Hepatic stellate cell (primary cell): ENCODE results near the gene FAM20C.

Experiments
- DNase-seq: peaks from one replicate; pipeline ENCODE4 v3.0.0; 2011; ENCODE audit warnings: low spot score

The FAM20C gene

GRCh38 chr7:191981-192649, at the start of gene FAM20C:
FAM20C (plus strand) TSS chr7:192571; CDS start chr7:193200, 629 bp downstream.
- DNase-seq = peak; percentile 89

- DNase-seq = no peak
Observed at GRCh38 chr7:143145-143751, 49.1 kb upstream of the FAM20C start.

- no peak for DNase-seq
Observed at GRCh38 chr7:143811-144453, 48.4 kb upstream of the FAM20C start.

- DNase-seq = no peak
Observed at GRCh38 chr7:144454-144826, 47.9 kb upstream of the FAM20C start.

- no peak for DNase-seq
Observed at GRCh38 chr7:145863-146262, 46.5 kb upstream of the FAM20C start.

- no peak for DNase-seq
Observed at GRCh38 chr7:148543-148931, 43.8 kb upstream of the FAM20C start.

GRCh38 chr7:148932-149790, 43.2 kb upstream of the FAM20C start:
- peak; percentile 99 for DNase-seq

- DNase-seq = no peak
Observed at GRCh38 chr7:149791-150636, 42.4 kb upstream of the FAM20C start.

- DNase-seq = no peak
Observed at GRCh38 chr7:150811-151221, 41.6 kb upstream of the FAM20C start.

- no peak for DNase-seq
Observed at GRCh38 chr7:151346-152050, 40.9 kb upstream of the FAM20C start.

GRCh38 chr7:152702-153391, 39.5 kb upstream of the FAM20C start:
- no peak for DNase-seq

GRCh38 chr7:153604-154003, 38.8 kb upstream of the FAM20C start:
- DNase-seq = no peak

- no peak for DNase-seq
Observed at GRCh38 chr7:154096-154799, 38.1 kb upstream of the FAM20C start.

- no peak for DNase-seq
Observed at GRCh38 chr7:155469-155900, 36.9 kb upstream of the FAM20C start.

- DNase-seq = no peak
Observed at GRCh38 chr7:156111-157007, 36.0 kb upstream of the FAM20C start.

GRCh38 chr7:157008-157310, 35.4 kb upstream of the FAM20C start:
- no peak for DNase-seq

- no peak for DNase-seq
Observed at GRCh38 chr7:157771-158625, 34.4 kb upstream of the FAM20C start.

GRCh38 chr7:158771-159170, 33.6 kb upstream of the FAM20C start:
- no peak for DNase-seq
